ENCODE data around the gene NSD2.

Gene NSD2

GRCh38 chr4:1862055-1862911, 8.9 kb upstream of the NSD2 start:
- Histone ChIP-seq H3K9me3 (ENCODE audit: insufficient read depth, low read length, severe bottlenecking) (no peaks in the 10 kb centered on the region), H3K36me3 (ENCODE audit: insufficient read depth, low read length) (no peaks in the 10 kb centered on the region), H3K4me3 (ENCODE audit: low read depth in 1 of 2, low read length in 2 of 2) (no peak overlapping the region), H3K4me2 (ENCODE audit: insufficient read depth, low read length) (no peak overlapping the region), H3K27ac (ENCODE audit: low read length) (no peak overlapping the region), H2AFZ (ENCODE audit: low read depth, low read length) (no peak overlapping the region), H4K20me1 (ENCODE audit: insufficient read depth, low read length) (peaks cover 11% of the 10 kb centered on the region), H3K9ac (ENCODE audit: low read depth, low read length) (no peak overlapping the region), H3K79me2 (ENCODE audit: insufficient read depth, low read length) (peaks cover 8% of the 10 kb centered on the region), H3K27me3 (ENCODE audit: insufficient read depth, low read length, poor library complexity) (no peaks in the 10 kb centered on the region), H3K4me1 (ENCODE audit: insufficient read depth, low read length) (peaks cover 10% of the 10 kb centered on the region)
- no peak for TF ChIP-seq CTCF (IDR thresholded peaks at IDR 0.05; ENCODE audit: borderline replicate concordance, extremely low read depth, low read length, poor library complexity, severe bottlenecking)
- TF ChIP-seq EZH2 (IDR thresholded peaks at IDR 0.05; ENCODE audit: borderline replicate concordance, low read depth, low read length, severe bottlenecking) = no peak
- no peak for ATAC-seq (ENCODE audit: insufficient read depth, low read depth)
- DNase-seq = no peak

DNA sequence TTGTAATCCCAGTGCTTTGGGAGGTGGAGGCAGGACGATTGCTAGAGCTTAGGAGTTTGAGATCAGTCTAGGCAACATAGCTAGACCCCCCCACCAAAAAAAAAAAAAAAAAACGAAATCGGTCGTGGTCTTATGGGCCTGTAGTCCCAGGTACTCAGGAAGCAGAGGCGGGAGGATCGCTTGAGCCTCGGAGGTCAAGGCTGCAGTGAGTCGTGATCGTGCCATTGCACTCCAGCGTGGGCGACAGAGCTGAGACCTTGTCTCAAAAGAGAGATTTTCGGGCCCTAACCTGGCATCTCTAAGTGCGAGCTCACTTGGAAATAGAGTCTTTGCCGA, 8.3 kb upstream of the NSD2 start:
- Histone ChIP-seq H3K79me2 (ENCODE audit: insufficient read depth, low read length) (0 out of 2 replicates have a peak, but pooled peaks cover 2% of the 10 kb centered on the region), H3K9me3 (ENCODE audit: insufficient read depth, low read length, severe bottlenecking) (no peaks in the 10 kb centered on the region), H3K36me3 (ENCODE audit: insufficient read depth, low read length) (no peaks in the 10 kb centered on the region), H4K20me1 (ENCODE audit: insufficient read depth, low read length) (peaks cover 5% of the 10 kb centered on the region; the same call in 1 of the 2 replicates), H3K9ac (ENCODE audit: low read depth, low read length) (no peak overlapping the region), H3K27ac (ENCODE audit: low read length) (no peak overlapping the region), H3K27me3 (ENCODE audit: insufficient read depth, low read length, poor library complexity) (no peaks in the 10 kb centered on the region), H3K4me3 (ENCODE audit: low read depth in 1 of 2, low read length in 2 of 2) (no peak overlapping the region), H3K4me1 (ENCODE audit: insufficient read depth, low read length) (peaks cover 4% of the 10 kb centered on the region; the same call in 1 of the 2 replicates), H3K4me2 (ENCODE audit: insufficient read depth, low read length) (no peak overlapping the region), H2AFZ (ENCODE audit: low read depth, low read length) (no peak overlapping the region)
- ATAC-seq (ENCODE audit: insufficient read depth, low read depth) = no peak
- DNase-seq = no peak
- no peak for TF ChIP-seq EZH2 (IDR thresholded peaks at IDR 0.05; ENCODE audit: borderline replicate concordance, low read depth, low read length, severe bottlenecking)
- TF ChIP-seq CTCF (IDR thresholded peaks at IDR 0.05; ENCODE audit: borderline replicate concordance, extremely low read depth, low read length, poor library complexity, severe bottlenecking) = no peak

- Histone ChIP-seq H2AFZ (ENCODE audit: low read depth, low read length) (no peak overlapping the region), H3K9me3 (ENCODE audit: insufficient read depth, low read length, severe bottlenecking) (no peaks in the 10 kb centered on the region), H3K9ac (ENCODE audit: low read depth, low read length) (no peak overlapping the region), H3K36me3 (ENCODE audit: insufficient read depth, low read length) (no peaks in the 10 kb centered on the region), H3K4me3 (ENCODE audit: low read depth in 1 of 2, low read length in 2 of 2) (no peak overlapping the region), H3K79me2 (ENCODE audit: insufficient read depth, low read length) (no peaks in the 10 kb centered on the region), H3K4me1 (ENCODE audit: insufficient read depth, low read length) (no peaks in the 10 kb centered on the region), H3K27ac (ENCODE audit: low read length) (no peak overlapping the region), H3K27me3 (ENCODE audit: insufficient read depth, low read length, poor library complexity) (peaks cover 2% of the 10 kb centered on the region), H4K20me1 (ENCODE audit: insufficient read depth, low read length) (peaks cover 5% of the 10 kb centered on the region; the same call in 1 of the 2 replicates), H3K4me2 (ENCODE audit: insufficient read depth, low read length) (no peak overlapping the region)
- DNase-seq (no peak), ATAC-seq (ENCODE audit: insufficient read depth, low read depth) (no peak)
- no peak for TF ChIP-seq CTCF (IDR thresholded peaks at IDR 0.05; ENCODE audit: borderline replicate concordance, extremely low read depth, low read length, poor library complexity, severe bottlenecking)
Observed at GRCh38 chr4:1863297-1864033, 7.7 kb upstream of the NSD2 start.

Data from DND-41 (cell line).